Prostate gland (tissue), 2 donors: ENCODE data around the gene CD82.

Experiments
- CTCF ChIP-seq, 4 experiments: fragments of 200-600 bp in 2 of 4; fragments of 450-650 bp in 2 of 4; sonication (generic) in 2 of 4; IDR thresholded peaks; 1 replicate in 3 of 4; 2 replicates in 1 of 4; pipeline ENCODE4 v1.5.1; 2016 to 2019; ENCODE audit warnings: antibody characterized with exemption in 4 of 4, mild to moderate bottlenecking in 2 of 4, moderate library complexity in 2 of 4
- POLR2A ChIP-seq: fragments of 450-650 bp; IDR thresholded peaks from one replicate; pipeline ENCODE4 v1.6.1; 2016; ENCODE audit warnings: antibody characterized with exemption, mild to moderate bottlenecking
- POLR2AphosphoS5 ChIP-seq: sonication (generic); formaldehyde crosslinking; IDR thresholded peaks from one replicate; pipeline ENCODE4 v1.6.1; 2017; ENCODE audit warnings: antibody characterized with exemption

- TF ChIP-seq CTCF (IDR thresholded peaks at IDR 0.05) (no peak), POLR2A (no peak), POLR2AphosphoS5 (no peak)
Observed at GRCh38 chr11:44597358-44598012, 32.0 kb downstream of the CD82 start.
